ENCODE measurements around the gene ETNK1.

The ETNK1 gene

GRCh38 chr12:22656831-22657230 lies 31.9 kb downstream of the ETNK1 start:
- Histone ChIP-seq H3K9me3 (ENCODE audit: control insufficient read depth in 5 of 5, low read length in 5 of 5) (no peaks in the 10 kb centered on the region), H3K36me3 (ENCODE audit: control insufficient read depth in 5 of 5, insufficient read depth in 5 of 5, low read length in 5 of 5) (peaks cover 0 to 6% (median 3%) of the 10 kb centered on the region in 5 donors), H3K27ac (ENCODE audit: low read depth, low read length) (no peak overlapping the region), H3K27me3 (ENCODE audit: control insufficient read depth in 5 of 5, insufficient read depth in 4 of 5, low read length in 5 of 5) (no peaks in the 10 kb centered on the region), H3K9ac (ENCODE audit: low read length in 5 of 5) (no peak overlapping the region), H3K4me3 (ENCODE audit: low read depth in 1 of 5, low read length in 5 of 5) (no peak overlapping the region), H3K4me1 (ENCODE audit: control insufficient read depth in 5 of 5, insufficient read depth in 5 of 5, low read length in 5 of 5) (peaks cover 0 to 17% (median 7%) of the 10 kb centered on the region in 5 donors)

GRCh38 chr12:22657538-22657937 lies 32.6 kb downstream of the ETNK1 start:
- H3K27ac ChIP-seq (ENCODE audit: low read depth, low read length), result no peak overlapping the region
- no peaks in the 10 kb centered on the region for H3K27me3 ChIP-seq (ENCODE audit: control insufficient read depth in 5 of 5, insufficient read depth in 4 of 5, low read length in 5 of 5)
- no peaks in the 10 kb centered on the region for H3K9me3 ChIP-seq (ENCODE audit: control insufficient read depth in 5 of 5, low read length in 5 of 5)
- H3K36me3 ChIP-seq (ENCODE audit: control insufficient read depth in 5 of 5, insufficient read depth in 5 of 5, low read length in 5 of 5), result peaks cover 0 to 6% (median 3%) of the 10 kb centered on the region in 5 donors
- peaks cover 0 to 15% (median 7%) of the 10 kb centered on the region in 5 donors for H3K4me1 ChIP-seq (ENCODE audit: control insufficient read depth in 5 of 5, insufficient read depth in 5 of 5, low read length in 5 of 5)
- no peak overlapping the region for H3K9ac ChIP-seq (ENCODE audit: low read length in 5 of 5)
- H3K4me3 ChIP-seq (ENCODE audit: low read depth in 1 of 5, low read length in 5 of 5), result no peak overlapping the region

GRCh38 chr12:22658214-22658613 lies 33.2 kb downstream of the ETNK1 start:
- H3K4me1 ChIP-seq (ENCODE audit: control insufficient read depth in 5 of 5, insufficient read depth in 5 of 5, low read length in 5 of 5), result peaks cover 0 to 8% (median 3%) of the 10 kb centered on the region in 5 donors
- no peak overlapping the region for H3K27ac ChIP-seq (ENCODE audit: low read depth, low read length)
- peaks cover 0 to 9% (median 3%) of the 10 kb centered on the region in 5 donors for H3K36me3 ChIP-seq (ENCODE audit: control insufficient read depth in 5 of 5, insufficient read depth in 5 of 5, low read length in 5 of 5)
- H3K27me3 ChIP-seq (ENCODE audit: control insufficient read depth in 5 of 5, insufficient read depth in 4 of 5, low read length in 5 of 5), result no peaks in the 10 kb centered on the region
- no peak overlapping the region for H3K9ac ChIP-seq (ENCODE audit: low read length in 5 of 5)
- H3K4me3 ChIP-seq (ENCODE audit: low read depth in 1 of 5, low read length in 5 of 5), result no peak overlapping the region
- no peaks in the 10 kb centered on the region for H3K9me3 ChIP-seq (ENCODE audit: control insufficient read depth in 5 of 5, low read length in 5 of 5)

GRCh38 chr12:22662356-22662755 lies 37.4 kb downstream of the ETNK1 start:
- H3K36me3 ChIP-seq (ENCODE audit: control insufficient read depth in 5 of 5, insufficient read depth in 5 of 5, low read length in 5 of 5), result peaks cover 0 to 13% (median 3%) of the 10 kb centered on the region in 5 donors
- no peaks in the 10 kb centered on the region for H3K9me3 ChIP-seq (ENCODE audit: control insufficient read depth in 5 of 5, low read length in 5 of 5)
- H3K4me1 ChIP-seq (ENCODE audit: control insufficient read depth in 5 of 5, insufficient read depth in 5 of 5, low read length in 5 of 5), result peaks cover 0 to 2% (median 0%) of the 10 kb centered on the region in 5 donors
- no peak overlapping the region for H3K27ac ChIP-seq (ENCODE audit: low read depth, low read length)
- no peaks in the 10 kb centered on the region for H3K27me3 ChIP-seq (ENCODE audit: control insufficient read depth in 5 of 5, insufficient read depth in 4 of 5, low read length in 5 of 5)
- H3K4me3 ChIP-seq (ENCODE audit: low read depth in 1 of 5, low read length in 5 of 5), result no peak overlapping the region
- H3K9ac ChIP-seq (ENCODE audit: low read length in 5 of 5), result no peak overlapping the region

GRCh38 chr12:22665476-22665875 lies 40.5 kb downstream of the ETNK1 start:
- Histone ChIP-seq H3K27ac (ENCODE audit: low read depth, low read length) (no peak overlapping the region), H3K4me3 (ENCODE audit: low read depth in 1 of 5, low read length in 5 of 5) (no peak overlapping the region), H3K9ac (ENCODE audit: low read length in 5 of 5) (no peak overlapping the region), H3K4me1 (ENCODE audit: control insufficient read depth in 5 of 5, insufficient read depth in 5 of 5, low read length in 5 of 5) (peaks cover 0 to 2% (median 0%) of the 10 kb centered on the region in 5 donors), H3K36me3 (ENCODE audit: control insufficient read depth in 5 of 5, insufficient read depth in 5 of 5, low read length in 5 of 5) (peaks cover 0 to 8% (median 3%) of the 10 kb centered on the region in 5 donors), H3K27me3 (ENCODE audit: control insufficient read depth in 5 of 5, insufficient read depth in 4 of 5, low read length in 5 of 5) (no peaks in the 10 kb centered on the region), H3K9me3 (ENCODE audit: control insufficient read depth in 5 of 5, low read length in 5 of 5) (no peaks in the 10 kb centered on the region)

- Histone ChIP-seq H3K27ac (ENCODE audit: low read depth, low read length) (no peak overlapping the region), H3K27me3 (ENCODE audit: control insufficient read depth in 5 of 5, insufficient read depth in 4 of 5, low read length in 5 of 5) (no peaks in the 10 kb centered on the region), H3K36me3 (ENCODE audit: control insufficient read depth in 5 of 5, insufficient read depth in 5 of 5, low read length in 5 of 5) (peaks cover 0 to 8% (median 0%) of the 10 kb centered on the region in 5 donors), H3K9me3 (ENCODE audit: control insufficient read depth in 5 of 5, low read length in 5 of 5) (no peaks in the 10 kb centered on the region), H3K4me3 (ENCODE audit: low read depth in 1 of 5, low read length in 5 of 5) (no peak overlapping the region), H3K4me1 (ENCODE audit: control insufficient read depth in 5 of 5, insufficient read depth in 5 of 5, low read length in 5 of 5) (peaks cover 0 to 2% (median 0%) of the 10 kb centered on the region in 5 donors), H3K9ac (ENCODE audit: low read length in 5 of 5) (no peak overlapping the region)
Observed at GRCh38 chr12:22667122-22667521, 42.2 kb downstream of the ETNK1 start.

- no peak overlapping the region for H3K9ac ChIP-seq (ENCODE audit: low read length in 5 of 5)
- peaks cover 0 to 2% (median 0%) of the 10 kb centered on the region in 5 donors for H3K4me1 ChIP-seq (ENCODE audit: control insufficient read depth in 5 of 5, insufficient read depth in 5 of 5, low read length in 5 of 5)
- H3K9me3 ChIP-seq (ENCODE audit: control insufficient read depth in 5 of 5, low read length in 5 of 5), result no peaks in the 10 kb centered on the region
Observed at GRCh38 chr12:22668441-22668840, 43.5 kb downstream of the ETNK1 start.

GRCh38 chr12:22670762-22671161 lies 45.8 kb downstream of the ETNK1 start:
- Histone ChIP-seq H3K9me3 (ENCODE audit: control insufficient read depth in 5 of 5, low read length in 5 of 5) (no peaks in the 10 kb centered on the region), H3K36me3 (ENCODE audit: control insufficient read depth in 5 of 5, insufficient read depth in 5 of 5, low read length in 5 of 5) (peaks cover 7 to 19% (median 12%) of the 10 kb centered on the region in 5 donors), H3K27ac (ENCODE audit: low read depth, low read length) (no peak overlapping the region), H3K9ac (ENCODE audit: low read length in 5 of 5) (no peak overlapping the region), H3K4me3 (ENCODE audit: low read depth in 1 of 5, low read length in 5 of 5) (no peak overlapping the region), H3K4me1 (ENCODE audit: control insufficient read depth in 5 of 5, insufficient read depth in 5 of 5, low read length in 5 of 5) (peaks cover 0 to 2% (median 0%) of the 10 kb centered on the region in 5 donors), H3K27me3 (ENCODE audit: control insufficient read depth in 5 of 5, insufficient read depth in 4 of 5, low read length in 5 of 5) (no peaks in the 10 kb centered on the region)

More at GRCh38 chr12:22668441-22668840, 43.5 kb downstream of the ETNK1 start:
- Histone ChIP-seq H3K36me3 (ENCODE audit: control insufficient read depth in 5 of 5, insufficient read depth in 5 of 5, low read length in 5 of 5) (peaks cover 0 to 8% (median 5%) of the 10 kb centered on the region in 5 donors), H3K27ac (ENCODE audit: low read depth, low read length) (no peak overlapping the region), H3K4me3 (ENCODE audit: low read depth in 1 of 5, low read length in 5 of 5) (no peak overlapping the region), H3K27me3 (ENCODE audit: control insufficient read depth in 5 of 5, insufficient read depth in 4 of 5, low read length in 5 of 5) (no peaks in the 10 kb centered on the region)

- no peak overlapping the region for H3K27ac ChIP-seq (ENCODE audit: low read depth, low read length)
- no peaks in the 10 kb centered on the region for H3K4me1 ChIP-seq (ENCODE audit: control insufficient read depth in 5 of 5, insufficient read depth in 5 of 5, low read length in 5 of 5)
- H3K9ac ChIP-seq (ENCODE audit: low read length in 5 of 5), result no peak overlapping the region
- peaks cover 7 to 22% (median 12%) of the 10 kb centered on the region in 5 donors for H3K36me3 ChIP-seq (ENCODE audit: control insufficient read depth in 5 of 5, insufficient read depth in 5 of 5, low read length in 5 of 5)
- H3K4me3 ChIP-seq (ENCODE audit: low read depth in 1 of 5, low read length in 5 of 5), result no peak overlapping the region
- no peaks in the 10 kb centered on the region for H3K9me3 ChIP-seq (ENCODE audit: control insufficient read depth in 5 of 5, low read length in 5 of 5)
- no peaks in the 10 kb centered on the region for H3K27me3 ChIP-seq (ENCODE audit: control insufficient read depth in 5 of 5, insufficient read depth in 4 of 5, low read length in 5 of 5)
Observed at GRCh38 chr12:22672951-22673350, 48.0 kb downstream of the ETNK1 start.

GRCh38 chr12:22677781-22678574 lies 53.0 kb downstream of the ETNK1 start:
- H3K27me3 ChIP-seq (ENCODE audit: control insufficient read depth in 5 of 5, insufficient read depth in 4 of 5, low read length in 5 of 5), result no peaks in the 10 kb centered on the region
- H3K4me1 ChIP-seq (ENCODE audit: control insufficient read depth in 5 of 5, insufficient read depth in 5 of 5, low read length in 5 of 5), result no peaks in the 10 kb centered on the region
- H3K4me3 ChIP-seq (ENCODE audit: low read depth in 1 of 5, low read length in 5 of 5), result no peak overlapping the region
- H3K9ac ChIP-seq (ENCODE audit: low read length in 5 of 5), result no peak overlapping the region
- H3K27ac ChIP-seq (ENCODE audit: low read depth, low read length), result no peak overlapping the region
- H3K9me3 ChIP-seq (ENCODE audit: control insufficient read depth in 5 of 5, low read length in 5 of 5), result no peaks in the 10 kb centered on the region
- peaks cover 18 to 33% (median 27%) of the 10 kb centered on the region in 5 donors for H3K36me3 ChIP-seq (ENCODE audit: control insufficient read depth in 5 of 5, insufficient read depth in 5 of 5, low read length in 5 of 5)
